Right cardiac atrium (tissue), 5 donors: ENCODE results near the gene PTRH2. TPM values are rescaled to one million over a fixed set of nuclear protein-coding genes. Genes with fewer than 3 reads are reported as not detected.
A peak's percentile ranks its signal among the peaks of the same experiment; 100 is the strongest.

Experiments
- ATAC-seq, 2 donors: fragments of 200-7000 bp; cut with Tn5 transposase; one replicate each; pipeline versions ENCODE4 v1.8.0 to v1.9.1; 2020; ENCODE audit warnings: moderate library complexity in 2 of 2, mild to moderate bottlenecking in 1 of 2
- DNase-seq, 3 donors: peaks; one replicate each; pipeline ENCODE4 v3.0.0-alpha.2; 2020
- H3K27ac ChIP-seq: one replicate; pipeline ENCODE4 v1.5.1; 2013; ENCODE audit warnings: mild to moderate bottlenecking, low read length, control low read depth, moderate library complexity
- H3K27me3 ChIP-seq: one replicate; pipeline ENCODE4 v1.6.1; 2013; ENCODE audit not compliant: control insufficient read depth, insufficient read depth
- H3K4me1 ChIP-seq: one replicate; pipeline ENCODE4 v1.6.1; 2013; ENCODE audit warnings: low read length; ENCODE audit not compliant: control insufficient read depth, insufficient read depth
- H3K4me3 ChIP-seq: one replicate; pipeline ENCODE4 v1.5.1; 2013; ENCODE audit warnings: low read length, control low read depth
- H3K9me3 ChIP-seq: one replicate; pipeline ENCODE4 v1.6.1; 2013; ENCODE audit warnings: low read length; ENCODE audit not compliant: control insufficient read depth
- WGBS: extraction: QIAGEN DNeasy Blood & Tissue Kit; methylation state at CpG from one replicate; pipeline ENCODE4 v1.1.7; 2013; 5-methylcytosine and 5-hydroxymethylcytosine counted together
- intact Hi-C, 4 donors: fragments of 100-400 bp; cut with DNase I; formaldehyde crosslinking; loops; one replicate each; pipeline versions ENCODE4 v1.11.0 to v1.14.0; 2022 to 2023
- polyA plus RNA-seq: library from polyadenylated mRNA; stranded (reverse); fragments of 200-250 nt; gene quantifications from one replicate; pipeline ENCODE4 v1.2.3, GENCODE V29; 2013
- total RNA-seq, 4 donors: library from RNA; stranded (reverse); fragmentation: NEBNext Ultra II Directional; extraction: Animal tissue kit (Norgen Biotek cat#: 25700); gene quantifications; one replicate each; pipeline ENCODE4 v1.2.1, GENCODE V29; 2021
- donor health status: healthy with polysubstance abuse.
- donor health status: DM: no; HTN: yes; CAD: no.
- donor health status: DM: no; HTN: no; CAD: no.
- donor health status: DM: no; HTN: yes; CAD: no; lungs with severe emphysema.
- donor health status: DM: yes; HTN: yes; CAD: no.

Gene PTRH2
- total and polyA plus RNA-seq, 5 donors, result 8.0 to 18.9 (median 11.7) TPM

GRCh38 chr17:59722623-59723022, 15.4 kb upstream of the PTRH2 start:
- no peak for DNase-seq
- Histone ChIP-seq H3K4me3 (no peak overlapping the region), H3K27ac (no peak overlapping the region), H3K9me3 (no peaks in the 10 kb centered on the region), H3K4me1 (peaks cover 1% of the 10 kb centered on the region), H3K27me3 (no peaks in the 10 kb centered on the region)
- 94% methylated on average over 4 of the region's 4 CpGs for WGBS
- intact Hi-C loops, result no loop called here
- ATAC-seq, result no peak

GRCh38 chr17:59719526-59719925, 12.3 kb upstream of the PTRH2 start:
- H3K4me1 ChIP-seq, result peaks cover under 1% of the 10 kb centered on the region
- intact Hi-C loops, result no loop called here
- no peak overlapping the region for H3K27ac ChIP-seq
- ATAC-seq (no peak), DNase-seq (no peak)
- H3K9me3 ChIP-seq, result no peaks in the 10 kb centered on the region
- no peaks in the 10 kb centered on the region for H3K27me3 ChIP-seq
- H3K4me3 ChIP-seq, result no peak overlapping the region

GRCh38 chr17:59716427-59716826, 9.2 kb upstream of the PTRH2 start:
- Histone ChIP-seq H3K27me3 (no peaks in the 10 kb centered on the region), H3K4me3 (no peak overlapping the region), H3K27ac (no peak overlapping the region), H3K9me3 (no peaks in the 10 kb centered on the region), H3K4me1 (no peaks in the 10 kb centered on the region)
- intact Hi-C loops, result no loop called here
- WGBS, result 73% methylated on average over 2 of the region's 2 CpGs
- ATAC-seq, result no peak
- DNase-seq, result no peak

- WGBS, result 93% methylated on average over 2 of the region's 2 CpGs
- intact Hi-C loops, result no loop called here
- DNase-seq, result no peak
- no peaks in the 10 kb centered on the region for H3K4me1 ChIP-seq
- ATAC-seq, result no peak
- H3K9me3 ChIP-seq, result no peaks in the 10 kb centered on the region
- H3K27ac ChIP-seq, result no peak overlapping the region
- no peaks in the 10 kb centered on the region for H3K27me3 ChIP-seq
- H3K4me3 ChIP-seq, result no peak overlapping the region
Observed at GRCh38 chr17:59714255-59714654, 7.0 kb upstream of the PTRH2 start.

- intact Hi-C loops, result no loop called here
- Histone ChIP-seq H3K4me3 (no peak overlapping the region), H3K4me1 (no peaks in the 10 kb centered on the region), H3K27me3 (no peaks in the 10 kb centered on the region), H3K9me3 (no peaks in the 10 kb centered on the region), H3K27ac (no peak overlapping the region)
- DNase-seq (no peak), ATAC-seq (no peak)
- WGBS, result 94% methylated on average over 2 of the region's 2 CpGs
Observed at GRCh38 chr17:59712862-59713261, 5.6 kb upstream of the PTRH2 start.

GRCh38 chr17:59711936-59712335, 4.7 kb upstream of the PTRH2 start:
- H3K4me3 ChIP-seq, result no peak overlapping the region
- no peaks in the 10 kb centered on the region for H3K4me1 ChIP-seq
- H3K27ac ChIP-seq, result no peak overlapping the region
- intact Hi-C loops, result no loop called here
- ATAC-seq (no peak), DNase-seq (no peak)
- no peaks in the 10 kb centered on the region for H3K27me3 ChIP-seq
- H3K9me3 ChIP-seq, result no peaks in the 10 kb centered on the region

- Histone ChIP-seq H3K9me3 (no peaks in the 10 kb centered on the region), H3K27ac (peak overlapping the region; percentile 97), H3K27me3 (no peaks in the 10 kb centered on the region), H3K4me3 (peak overlapping the region; percentile 83), H3K4me1 (peaks cover 3% of the 10 kb centered on the region)
- no peak for ATAC-seq
- intact Hi-C loops, result no loop called here
- no peak for DNase-seq
- WGBS, result 1% methylated on average over 15 of the region's 15 CpGs
Observed at GRCh38 chr17:59707971-59708430, 771 bp upstream of the PTRH2 start.

GRCh38 chr17:59702304-59702703, 4.9 kb downstream of the PTRH2 start:
- intact Hi-C loops, result no loop called here
- no peak for ATAC-seq

GRCh38 chr17:59699786-59700185, 7.4 kb downstream of the PTRH2 start:
- no peak overlapping the region for H3K27ac ChIP-seq
- DNase-seq (no peak), ATAC-seq (no peak)
- H3K4me3 ChIP-seq, result no peak overlapping the region
- WGBS, result 93% methylated on average over 6 of the region's 6 CpGs
- no peaks in the 10 kb centered on the region for H3K4me1 ChIP-seq
- intact Hi-C loops, result no loop called here
- H3K27me3 ChIP-seq, result no peaks in the 10 kb centered on the region
- no peaks in the 10 kb centered on the region for H3K9me3 ChIP-seq

More at GRCh38 chr17:59702304-59702703, 4.9 kb downstream of the PTRH2 start:
- H3K27ac ChIP-seq, result no peak overlapping the region
- DNase-seq, result no peak
- peaks cover 3% of the 10 kb centered on the region for H3K4me1 ChIP-seq
- no peaks in the 10 kb centered on the region for H3K27me3 ChIP-seq
- no peaks in the 10 kb centered on the region for H3K9me3 ChIP-seq
- no peak overlapping the region for H3K4me3 ChIP-seq
- WGBS, result 96% methylated on average over 7 of the region's 7 CpGs

GRCh38 chr17:59699218-59699617, 8.0 kb downstream of the PTRH2 start:
- ATAC-seq (no peak), DNase-seq (no peak)
- H3K4me3 ChIP-seq, result no peak overlapping the region
- 96% methylated on average over 7 of the region's 7 CpGs for WGBS
- no peaks in the 10 kb centered on the region for H3K9me3 ChIP-seq
- H3K27me3 ChIP-seq, result no peaks in the 10 kb centered on the region
- intact Hi-C loops, result no loop called here
- no peaks in the 10 kb centered on the region for H3K4me1 ChIP-seq
- no peak overlapping the region for H3K27ac ChIP-seq

GRCh38 chr17:59698143-59698542, 9.1 kb downstream of the PTRH2 start:
- Histone ChIP-seq H3K9me3 (no peaks in the 10 kb centered on the region), H3K27me3 (no peaks in the 10 kb centered on the region), H3K27ac (no peak overlapping the region), H3K4me3 (no peak overlapping the region), H3K4me1 (no peaks in the 10 kb centered on the region)
- ATAC-seq, result no peak
- intact Hi-C loops, result no loop called here
- 70% methylated on average over 4 of the region's 4 CpGs for WGBS
- DNase-seq, result no peak

- no peaks in the 10 kb centered on the region for H3K27me3 ChIP-seq
- ATAC-seq (no peak), DNase-seq (no peak)
- intact Hi-C loops, result no loop called here
- no peaks in the 10 kb centered on the region for H3K9me3 ChIP-seq
- no peak overlapping the region for H3K4me3 ChIP-seq
- 93% methylated on average over 2 of the region's 2 CpGs for WGBS
- H3K4me1 ChIP-seq, result no peaks in the 10 kb centered on the region
- no peak overlapping the region for H3K27ac ChIP-seq
Observed at GRCh38 chr17:59696682-59697277, 10.4 kb downstream of the PTRH2 start.
